MM.1S (cell line): Measurements from ENCODE around the gene RAMACL.

Source experiments
- DNase-seq: peaks from one replicate; pipeline ENCODE4 v3.0.0-alpha.2; 2015
- H2AFZ ChIP-seq: fragments of 300-600 bp; sonication (generic); 2 replicates; pipeline ENCODE4 v1.6.0; 2016; ENCODE audit warnings: antibody characterized with exemption, low read length
- H3F3A ChIP-seq: fragments of 300-600 bp; sonication (generic); 2 replicates; pipeline ENCODE4 v1.6.1; 2016; ENCODE audit warnings: mild to moderate bottlenecking, antibody characterized with exemption, low read length, moderate library complexity, mixed read lengths; ENCODE audit not compliant: insufficient read depth
- H3K27ac ChIP-seq: fragments of 300-600 bp; sonication (generic); 2 replicates; pipeline ENCODE4 v1.5.1; 2016; ENCODE audit warnings: mild to moderate bottlenecking, low read length
- H3K27me3 ChIP-seq: fragments of 300-600 bp; sonication (generic); replicated peaks from 2 replicates; pipeline ENCODE4 v1.6.0; 2016; ENCODE audit warnings: low read length; ENCODE audit not compliant: insufficient read depth
- H3K36me3 ChIP-seq: fragments of 300-600 bp; sonication (generic); replicated peaks from 2 replicates; pipeline ENCODE4 v1.6.1; 2016; ENCODE audit warnings: mild to moderate bottlenecking, low read length, mixed read lengths; ENCODE audit not compliant: insufficient read depth
- H3K4me1 ChIP-seq: fragments of 300-600 bp; sonication (generic); 2 replicates; pipeline ENCODE4 v1.6.1; 2016; ENCODE audit warnings: low read length, mixed read lengths
- H3K4me2 ChIP-seq: fragments of 300-600 bp; sonication (generic); 2 replicates; pipeline ENCODE4 v1.6.0; 2016; ENCODE audit warnings: low read depth, low read length
- H3K4me3 ChIP-seq: fragments of 300-600 bp; sonication (generic); 2 replicates; pipeline ENCODE4 v1.5.1; 2016; ENCODE audit warnings: low read length, mixed read lengths
- H3K79me2 ChIP-seq: fragments of 300-600 bp; sonication (generic); 2 replicates; pipeline ENCODE4 v1.6.1; 2016; ENCODE audit warnings: mixed run types, low read length, mixed read lengths
- H3K9ac ChIP-seq: fragments of 300-600 bp; sonication (generic); 2 replicates; pipeline ENCODE4 v1.6.1; 2016; ENCODE audit warnings: low read length, mixed read lengths
- H3K9me2 ChIP-seq: fragments of 300-600 bp; sonication (generic); replicated peaks from 2 replicates; pipeline ENCODE4 v1.6.1; 2016; ENCODE audit warnings: mild to moderate bottlenecking, low read length, mixed read lengths; ENCODE audit not compliant: insufficient read depth
- H3K9me3 ChIP-seq: fragments of 300-600 bp; sonication (generic); replicated peaks from 2 replicates; pipeline ENCODE4 v1.6.1; 2016; ENCODE audit warnings: mild to moderate bottlenecking, low read length, mixed read lengths; ENCODE audit not compliant: insufficient read depth
- H4K20me1 ChIP-seq: fragments of 300-600 bp; sonication (generic); 2 replicates; pipeline ENCODE4 v1.6.1; 2016; ENCODE audit warnings: mild to moderate bottlenecking, low read length, moderate library complexity, mixed read lengths; ENCODE audit not compliant: insufficient read depth
- EZH2 ChIP-seq: fragments of 300-600 bp; sonication (generic); optimal IDR thresholded peaks from 2 replicates; pipeline ENCODE3; 2017; ENCODE audit warnings: low read depth, mild to moderate bottlenecking, antibody characterized with exemption, low read length, mixed read lengths
- EZH2phosphoT487 ChIP-seq: fragments of 300-600 bp; sonication (generic); IDR thresholded peaks from 2 replicates; pipeline ENCODE4 v1.6.1; 2018; ENCODE audit warnings: antibody characterized with exemption, low read length
- TF ChIP-seq, protein P1 (sequence below): fragments of 300-600 bp; sonication (generic); IDR thresholded peaks from 2 replicates; pipeline ENCODE4 v1.5.1; 2016; ENCODE audit warnings: antibody characterized with exemption, low read length, mixed read lengths

Gene RAMACL

DNA sequence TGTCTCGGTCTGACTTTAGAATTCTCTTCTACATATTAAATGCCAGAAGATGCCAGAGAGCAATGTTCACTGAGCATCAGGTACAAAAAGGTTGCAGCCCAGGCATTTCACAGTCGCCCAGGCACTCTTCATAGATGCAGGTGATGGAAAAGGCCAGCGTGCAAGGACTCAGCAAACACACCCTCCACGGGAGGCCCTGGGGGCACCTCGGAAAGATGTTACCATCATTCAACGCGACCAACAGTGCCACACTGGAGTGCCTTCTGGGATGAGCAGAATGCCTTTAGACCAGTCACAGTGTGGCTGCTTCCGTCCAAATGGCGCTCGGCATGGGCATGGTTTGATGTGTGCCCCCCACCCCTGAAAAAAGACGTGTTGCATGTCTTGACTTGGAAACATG lies 4.5 kb upstream of the RAMACL start:
- H2AFZ ChIP-seq = no peak overlapping the region
- no peak overlapping the region for H3K4me2 ChIP-seq
- H3K4me3 ChIP-seq = no peak overlapping the region
- no peaks in the 10 kb centered on the region for H3K27me3 ChIP-seq
- no peak overlapping the region for H3K27ac ChIP-seq
- H4K20me1 ChIP-seq = no peaks in the 10 kb centered on the region
- H3K9me3 ChIP-seq = no peaks in the 10 kb centered on the region
- H3K79me2 ChIP-seq = no peaks in the 10 kb centered on the region
- H3K4me1 ChIP-seq = peaks cover 3% of the 10 kb centered on the region; the same call in 1 of the 2 replicates
- TF ChIP-seq EZH2phosphoT487 = no peak
- TF ChIP-seq, protein P1, sequence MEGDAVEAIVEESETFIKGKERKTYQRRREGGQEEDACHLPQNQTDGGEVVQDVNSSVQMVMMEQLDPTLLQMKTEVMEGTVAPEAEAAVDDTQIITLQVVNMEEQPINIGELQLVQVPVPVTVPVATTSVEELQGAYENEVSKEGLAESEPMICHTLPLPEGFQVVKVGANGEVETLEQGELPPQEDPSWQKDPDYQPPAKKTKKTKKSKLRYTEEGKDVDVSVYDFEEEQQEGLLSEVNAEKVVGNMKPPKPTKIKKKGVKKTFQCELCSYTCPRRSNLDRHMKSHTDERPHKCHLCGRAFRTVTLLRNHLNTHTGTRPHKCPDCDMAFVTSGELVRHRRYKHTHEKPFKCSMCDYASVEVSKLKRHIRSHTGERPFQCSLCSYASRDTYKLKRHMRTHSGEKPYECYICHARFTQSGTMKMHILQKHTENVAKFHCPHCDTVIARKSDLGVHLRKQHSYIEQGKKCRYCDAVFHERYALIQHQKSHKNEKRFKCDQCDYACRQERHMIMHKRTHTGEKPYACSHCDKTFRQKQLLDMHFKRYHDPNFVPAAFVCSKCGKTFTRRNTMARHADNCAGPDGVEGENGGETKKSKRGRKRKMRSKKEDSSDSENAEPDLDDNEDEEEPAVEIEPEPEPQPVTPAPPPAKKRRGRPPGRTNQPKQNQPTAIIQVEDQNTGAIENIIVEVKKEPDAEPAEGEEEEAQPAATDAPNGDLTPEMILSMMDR = no peak
- TF ChIP-seq EZH2 = no peak
- H3K36me3 ChIP-seq = no peaks in the 10 kb centered on the region
- DNase-seq = no peak
- no peaks in the 10 kb centered on the region for H3F3A ChIP-seq
- H3K9ac ChIP-seq = no peak overlapping the region
- no peaks in the 10 kb centered on the region for H3K9me2 ChIP-seq

DNA sequence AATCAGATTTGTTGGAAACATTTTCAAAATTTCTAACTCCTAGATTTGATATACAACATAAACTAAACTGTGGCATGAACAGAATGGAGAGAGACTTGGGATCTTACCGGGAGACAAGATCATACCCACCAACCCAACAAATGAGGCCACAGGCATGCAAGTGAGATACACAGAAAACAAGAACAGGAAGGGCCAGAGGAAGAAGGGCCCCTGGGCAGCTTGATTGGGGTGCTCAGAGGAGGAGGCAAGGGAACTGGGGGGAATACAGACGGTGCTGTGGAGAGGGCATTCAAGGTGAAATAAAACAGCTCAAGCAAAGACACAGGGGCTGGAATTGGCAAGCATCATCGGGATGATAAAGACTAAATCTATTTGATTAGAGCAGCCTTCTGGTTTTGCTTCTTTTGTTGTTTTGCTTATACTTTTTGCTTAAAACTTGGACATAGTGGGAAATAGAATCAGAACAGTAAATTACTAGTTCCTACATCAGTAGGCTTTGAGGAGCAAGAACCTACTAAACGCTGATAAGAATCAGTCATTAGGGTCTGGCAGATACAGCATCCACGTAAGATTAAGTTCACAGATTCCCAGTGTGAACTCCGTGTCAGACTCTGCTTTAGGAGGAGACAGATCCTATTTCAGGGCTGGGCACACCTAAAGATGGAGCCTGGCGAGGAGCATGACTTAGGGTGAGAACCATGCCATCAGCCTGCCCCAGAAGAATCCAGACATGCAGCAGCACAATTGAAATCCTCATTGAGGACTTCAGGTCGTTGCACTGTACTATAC lies 3.5 kb upstream of the RAMACL start:
- H3K4me2 ChIP-seq = no peak overlapping the region
- H3K36me3 ChIP-seq = no peaks in the 10 kb centered on the region
- no peak overlapping the region for H3K9ac ChIP-seq
- no peaks in the 10 kb centered on the region for H3F3A ChIP-seq
- H3K79me2 ChIP-seq = no peaks in the 10 kb centered on the region
- H3K27me3 ChIP-seq = no peaks in the 10 kb centered on the region
- peaks cover 3% of the 10 kb centered on the region; the same call in 1 of the 2 replicates for H3K4me1 ChIP-seq
- no peaks in the 10 kb centered on the region for H4K20me1 ChIP-seq
- no peak overlapping the region for H3K27ac ChIP-seq
- H3K4me3 ChIP-seq = no peak overlapping the region
- TF ChIP-seq, protein P1 = no peak
- TF ChIP-seq EZH2 (no peak), EZH2phosphoT487 (no peak)
- no peaks in the 10 kb centered on the region for H3K9me2 ChIP-seq
- DNase-seq = no peak
- H3K9me3 ChIP-seq = no peaks in the 10 kb centered on the region
- no peak overlapping the region for H2AFZ ChIP-seq

DNA sequence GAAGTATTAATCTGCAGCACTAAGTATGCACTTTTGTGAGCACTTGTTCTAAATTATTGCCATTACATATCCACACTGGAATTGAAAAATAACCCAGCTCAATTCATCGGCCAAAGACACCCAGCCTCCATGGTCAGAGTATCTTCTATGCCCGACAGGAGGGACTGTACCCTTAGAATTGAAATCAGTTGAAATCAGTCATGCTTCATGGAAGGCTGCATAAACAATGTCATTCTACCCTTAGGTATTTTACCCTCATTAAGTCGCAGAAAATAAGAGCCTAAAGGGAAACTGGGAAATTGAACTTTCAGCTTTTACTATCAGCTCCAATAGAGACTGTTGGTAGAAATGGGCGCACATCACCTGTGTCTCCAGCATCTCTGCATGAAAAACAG lies 2.9 kb upstream of the RAMACL start:
- H3K27ac ChIP-seq = no peak overlapping the region

More for the DNA sequence above, 2.9 kb upstream of the RAMACL start:
- TF ChIP-seq EZH2 (no peak), EZH2phosphoT487 (no peak)
- TF ChIP-seq, protein P1 = no peak
- no peaks in the 10 kb centered on the region for H3K9me2 ChIP-seq
- no peak overlapping the region for H3K9ac ChIP-seq
- H3K4me3 ChIP-seq = no peak overlapping the region
- no peak overlapping the region for H3K4me2 ChIP-seq
- no peak overlapping the region for H2AFZ ChIP-seq
- H3F3A ChIP-seq = no peaks in the 10 kb centered on the region
- H3K9me3 ChIP-seq = no peaks in the 10 kb centered on the region
- no peaks in the 10 kb centered on the region for H3K79me2 ChIP-seq
- H3K4me1 ChIP-seq = peaks cover 3% of the 10 kb centered on the region; the same call in 1 of the 2 replicates
- no peaks in the 10 kb centered on the region for H3K36me3 ChIP-seq
- no peak for DNase-seq
- no peaks in the 10 kb centered on the region for H4K20me1 ChIP-seq
- H3K27me3 ChIP-seq = no peaks in the 10 kb centered on the region
